ENCODE data around the gene RNF144A. TPM values are rescaled to one million over a fixed set of nuclear protein-coding genes. Genes with fewer than 3 reads are reported as not detected.

Gene RNF144A
- total and polyA plus RNA-seq, 2 experiments from 2014 or later: 5.4 to 10.1 TPM

DNA sequence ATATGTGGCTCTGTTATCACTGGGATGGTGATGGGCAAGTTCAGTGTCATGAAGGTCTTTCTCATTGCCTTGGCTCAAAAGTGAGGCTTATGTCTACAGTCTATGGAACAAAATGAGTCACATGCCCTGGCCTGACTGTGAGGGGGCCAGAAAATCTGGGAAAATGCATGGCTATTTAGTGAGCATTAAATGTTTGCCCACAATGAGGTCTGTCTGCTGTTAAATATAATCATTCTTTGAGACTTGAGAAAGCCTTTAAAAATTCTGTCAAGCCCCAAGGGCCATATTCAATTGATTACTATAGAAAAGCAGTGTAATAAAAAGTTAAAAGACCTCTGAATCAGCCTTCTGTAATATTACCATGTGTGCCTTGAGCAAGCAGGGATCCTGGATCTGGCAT lies 5.5 kb upstream of the RNF144A start:
- Histone ChIP-seq H2AFZ (no peak overlapping the region), H4K20me1 (ENCODE audit: insufficient read depth, poor library complexity, severe bottlenecking) (no peaks in the 10 kb centered on the region), H3K9me2 (replicated peaks; ENCODE audit: insufficient read depth) (no peaks in the 10 kb centered on the region), H3K4me1 (ENCODE audit: insufficient read depth) (no peaks in the 10 kb centered on the region), H3K4me2 (no peak overlapping the region), H3K36me3 (replicated peaks; ENCODE audit: insufficient read depth, low read depth) (no peaks in the 10 kb centered on the region), H3K4me3 (no peak overlapping the region), H3K27ac (no peak overlapping the region), H3K27me3 (peaks cover 6% of the 10 kb centered on the region), H3K79me2 (no peaks in the 10 kb centered on the region), H3K9me3 (ENCODE audit: low read depth) (no peaks in the 10 kb centered on the region)
- no peak for DNase-seq (ENCODE audit: low spot score)
- TF ChIP-seq EZH2 (IDR thresholded peaks at IDR 0.05; ENCODE audit: borderline replicate concordance) (no peak), EZH2phosphoT487 (IDR thresholded peaks at IDR 0.05; ENCODE audit: low read depth, severe bottlenecking, unreplicated experiment) (no peak)
- TF ChIP-seq, protein P1, sequence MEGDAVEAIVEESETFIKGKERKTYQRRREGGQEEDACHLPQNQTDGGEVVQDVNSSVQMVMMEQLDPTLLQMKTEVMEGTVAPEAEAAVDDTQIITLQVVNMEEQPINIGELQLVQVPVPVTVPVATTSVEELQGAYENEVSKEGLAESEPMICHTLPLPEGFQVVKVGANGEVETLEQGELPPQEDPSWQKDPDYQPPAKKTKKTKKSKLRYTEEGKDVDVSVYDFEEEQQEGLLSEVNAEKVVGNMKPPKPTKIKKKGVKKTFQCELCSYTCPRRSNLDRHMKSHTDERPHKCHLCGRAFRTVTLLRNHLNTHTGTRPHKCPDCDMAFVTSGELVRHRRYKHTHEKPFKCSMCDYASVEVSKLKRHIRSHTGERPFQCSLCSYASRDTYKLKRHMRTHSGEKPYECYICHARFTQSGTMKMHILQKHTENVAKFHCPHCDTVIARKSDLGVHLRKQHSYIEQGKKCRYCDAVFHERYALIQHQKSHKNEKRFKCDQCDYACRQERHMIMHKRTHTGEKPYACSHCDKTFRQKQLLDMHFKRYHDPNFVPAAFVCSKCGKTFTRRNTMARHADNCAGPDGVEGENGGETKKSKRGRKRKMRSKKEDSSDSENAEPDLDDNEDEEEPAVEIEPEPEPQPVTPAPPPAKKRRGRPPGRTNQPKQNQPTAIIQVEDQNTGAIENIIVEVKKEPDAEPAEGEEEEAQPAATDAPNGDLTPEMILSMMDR (IDR thresholded peaks at IDR 0.05; ENCODE audit: poor library complexity): no peak

DNA sequence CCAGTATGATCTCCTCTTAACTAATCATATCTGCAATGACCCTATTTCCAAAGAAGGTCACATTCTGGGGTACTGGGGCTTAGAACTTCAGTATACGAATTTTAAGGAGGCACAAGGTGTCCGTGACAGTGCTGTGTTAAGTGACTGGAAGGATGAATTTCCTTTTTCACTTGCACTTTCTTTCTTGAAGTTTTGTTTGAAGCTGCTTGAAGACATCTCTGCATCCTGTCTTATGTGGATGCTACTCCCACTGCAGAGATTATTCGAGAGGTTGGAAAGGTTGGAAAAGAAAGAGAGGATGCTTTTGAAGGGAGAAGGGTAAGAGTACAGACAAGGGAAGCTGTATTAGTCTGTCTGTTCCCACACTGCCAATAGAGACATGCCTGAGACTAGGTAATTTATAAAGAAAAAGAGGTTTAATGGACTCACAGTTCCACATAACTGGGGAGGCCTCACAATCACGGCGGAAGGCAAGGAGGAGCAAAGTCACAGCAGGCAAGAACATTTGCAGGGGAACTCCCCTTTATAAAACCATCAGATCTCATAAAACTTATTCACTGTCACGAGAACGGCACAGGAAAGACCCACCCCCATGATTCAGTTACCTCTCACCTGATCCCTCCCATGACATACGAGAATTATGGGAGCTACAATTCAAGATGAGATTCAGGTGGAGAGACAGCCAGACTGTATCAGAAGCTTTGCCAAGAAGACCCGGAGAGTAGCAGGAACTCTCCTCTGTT lies 3.6 kb upstream of the RNF144A start:
- TF ChIP-seq EZH2 (IDR thresholded peaks at IDR 0.05; ENCODE audit: borderline replicate concordance): no peak
- no peak for TF ChIP-seq EZH2phosphoT487 (IDR thresholded peaks at IDR 0.05; ENCODE audit: low read depth, severe bottlenecking, unreplicated experiment)
- TF ChIP-seq, protein P1 (IDR thresholded peaks at IDR 0.05; ENCODE audit: poor library complexity): no peak
- Histone ChIP-seq H2AFZ (no peak overlapping the region), H3K4me2 (no peak overlapping the region), H4K20me1 (ENCODE audit: insufficient read depth, poor library complexity, severe bottlenecking) (no peaks in the 10 kb centered on the region), H3K79me2 (peaks cover 3% of the 10 kb centered on the region), H3K36me3 (replicated peaks; ENCODE audit: insufficient read depth, low read depth) (no peaks in the 10 kb centered on the region), H3K9me2 (replicated peaks; ENCODE audit: insufficient read depth) (no peaks in the 10 kb centered on the region), H3K4me3 (no peak overlapping the region), H3K4me1 (ENCODE audit: insufficient read depth) (no peaks in the 10 kb centered on the region), H3K27me3 (peaks cover 6% of the 10 kb centered on the region), H3K9me3 (ENCODE audit: low read depth) (no peaks in the 10 kb centered on the region), H3K27ac (no peak overlapping the region)
- DNase-seq (ENCODE audit: low spot score): no peak
- WGBS (ENCODE audit: low lambda C conversion rate, missing lambda C conversion rate): 82% methylated on average over 9 of the region's 9 CpGs

DNA sequence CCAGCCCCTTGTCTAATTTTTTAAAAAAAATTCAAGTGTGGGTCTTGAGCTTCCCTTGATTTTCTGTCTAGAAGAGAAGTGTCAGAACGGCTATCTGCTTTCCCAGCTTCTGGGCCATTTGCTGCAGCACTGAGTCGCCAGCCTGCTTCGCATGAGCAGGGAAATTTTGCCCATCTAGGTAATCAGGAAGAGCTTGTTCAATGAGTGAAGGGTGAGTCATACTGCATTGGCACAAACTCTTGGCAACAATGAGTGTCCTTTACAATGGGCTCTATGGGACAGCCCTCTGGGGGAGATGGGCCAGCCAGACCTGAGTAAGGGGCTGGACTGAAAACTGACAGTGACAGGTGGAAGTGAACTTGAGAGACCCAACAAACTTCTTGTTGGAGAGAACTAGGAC lies 2.4 kb upstream of the RNF144A start:
- Histone ChIP-seq H3K9me2 (replicated peaks; ENCODE audit: insufficient read depth) (no peaks in the 10 kb centered on the region), H3K4me1 (ENCODE audit: insufficient read depth) (no peaks in the 10 kb centered on the region), H4K20me1 (ENCODE audit: insufficient read depth, poor library complexity, severe bottlenecking) (no peaks in the 10 kb centered on the region), H3K9me3 (ENCODE audit: low read depth) (no peaks in the 10 kb centered on the region), H3K36me3 (replicated peaks; ENCODE audit: insufficient read depth, low read depth) (no peaks in the 10 kb centered on the region), H2AFZ (no peak overlapping the region), H3K4me2 (no peak overlapping the region), H3K27me3 (peaks cover 6% of the 10 kb centered on the region), H3K79me2 (peaks cover 13% of the 10 kb centered on the region), H3K4me3 (no peak overlapping the region), H3K27ac (no peak overlapping the region)
- TF ChIP-seq EZH2phosphoT487 (IDR thresholded peaks at IDR 0.05; ENCODE audit: low read depth, severe bottlenecking, unreplicated experiment) (no peak), EZH2 (IDR thresholded peaks at IDR 0.05; ENCODE audit: borderline replicate concordance) (no peak)
- TF ChIP-seq, protein P1 (IDR thresholded peaks at IDR 0.05; ENCODE audit: poor library complexity): no peak
- no peak for DNase-seq (ENCODE audit: low spot score)
- WGBS (ENCODE audit: low lambda C conversion rate, missing lambda C conversion rate): 94% methylated on average over 3 of the region's 3 CpGs
